ACC112 (cell line): ENCODE measurements around the gene SCGB1D1.

Source experiments
- H2AFZ ChIP-seq: fragments of 200-600 bp; sonication (generic); one replicate; pipeline ENCODE4 v1.6.0; 2017; ENCODE audit warnings: antibody characterized with exemption, low read length; ENCODE audit not compliant: unreplicated experiment
- H3K27ac ChIP-seq: fragments of 200-600 bp; sonication (generic); 2 replicates; pipeline ENCODE4 v1.5.1; 2014; ENCODE audit warnings: low read depth, mild to moderate bottlenecking, antibody characterized with exemption, low read length, moderate library complexity
- H3K27me3 ChIP-seq: fragments of 200-600 bp; sonication (generic); 2 replicates; pipeline ENCODE4 v1.6.1; 2014; ENCODE audit warnings: mild to moderate bottlenecking, antibody characterized with exemption, low read length, moderate library complexity, mixed read lengths; ENCODE audit not compliant: insufficient read depth
- H3K36me3 ChIP-seq: fragments of 200-600 bp; sonication (generic); 2 replicates; pipeline ENCODE4 v1.6.1; 2016; ENCODE audit warnings: mild to moderate bottlenecking, antibody characterized with exemption, low read length, moderate library complexity, mixed read lengths; ENCODE audit not compliant: insufficient read depth
- H3K4me1 ChIP-seq: fragments of 200-600 bp; sonication (generic); one replicate; pipeline ENCODE4 v1.6.1; 2016; ENCODE audit warnings: low read length, mixed read lengths; ENCODE audit not compliant: insufficient read depth, unreplicated experiment, control insufficient read depth
- H3K4me3 ChIP-seq: fragments of 200-600 bp; sonication (generic); 2 replicates; pipeline ENCODE4 v1.5.1; 2014; ENCODE audit warnings: mild to moderate bottlenecking, low read depth, low read length
- H3K79me2 ChIP-seq: fragments of 200-600 bp; sonication (generic); one replicate; pipeline ENCODE4 v1.6.0; 2016; ENCODE audit warnings: low read length; ENCODE audit not compliant: control insufficient read depth, unreplicated experiment, insufficient read depth

The SCGB1D1 gene

GRCh38 chr11:62236187-62236586, 46.2 kb downstream of the SCGB1D1 start:
- Histone ChIP-seq H3K4me1 (no peaks in the 10 kb centered on the region), H3K4me3 (no peak overlapping the region), H3K79me2 (no peaks in the 10 kb centered on the region), H3K36me3 (no peaks in the 10 kb centered on the region), H3K27ac (no peak overlapping the region), H3K27me3 (peaks cover 83% of the 10 kb centered on the region), H2AFZ (no peak overlapping the region)

GRCh38 chr11:62237499-62237898, 47.5 kb downstream of the SCGB1D1 start:
- Histone ChIP-seq H3K27me3 (peaks cover 87% of the 10 kb centered on the region), H3K79me2 (no peaks in the 10 kb centered on the region), H3K36me3 (no peaks in the 10 kb centered on the region), H2AFZ (no peak overlapping the region), H3K27ac (no peak overlapping the region), H3K4me3 (no peak overlapping the region), H3K4me1 (no peaks in the 10 kb centered on the region)

- Histone ChIP-seq H3K27me3 (peaks cover 87% of the 10 kb centered on the region), H3K27ac (no peak overlapping the region), H3K79me2 (no peaks in the 10 kb centered on the region), H3K4me3 (no peak overlapping the region), H2AFZ (no peak overlapping the region), H3K36me3 (no peaks in the 10 kb centered on the region), H3K4me1 (no peaks in the 10 kb centered on the region)
These were observed 48.1 kb downstream of the SCGB1D1 start for GRCh38 chr11:62238151-62238550.

- Histone ChIP-seq H3K36me3 (no peaks in the 10 kb centered on the region), H3K27me3 (peaks cover 78% of the 10 kb centered on the region), H2AFZ (no peak overlapping the region), H3K4me1 (no peaks in the 10 kb centered on the region), H3K79me2 (no peaks in the 10 kb centered on the region), H3K4me3 (no peak overlapping the region), H3K27ac (no peak overlapping the region)
These were observed 51.1 kb downstream of the SCGB1D1 start for GRCh38 chr11:62241095-62241494.

GRCh38 chr11:62242021-62242420, 52.0 kb downstream of the SCGB1D1 start, which contains the start of gene SCGB1D2:
TSS of gene SCGB1D2 (plus strand) at chr11:62242239. CDS start at chr11:62242308, 69 bp downstream.
- Histone ChIP-seq H3K4me1 (no peaks in the 10 kb centered on the region), H3K4me3 (no peak within 1 kb of the TSS), H3K79me2 (no peaks in the 10 kb centered on the region), H3K36me3 (no peaks in the 10 kb centered on the region), H2AFZ (no peak within 1 kb of the TSS), H3K27me3 (peaks cover 77% of the 10 kb centered on the region), H3K27ac (no peak within 1 kb of the TSS)
